ENCODE measurements around the gene RCAN3. TPM values are rescaled to one million over a fixed set of nuclear protein-coding genes. Genes with fewer than 3 reads are reported as not detected.

Gene RCAN3
- total RNA-seq, 1 donor, result 5.1 TPM

GRCh38 chr1:24493785-24494184 is 8.9 kb upstream of the RCAN3 start:
- H3K4me3 ChIP-seq (ENCODE audit: low read depth, low read length), result no peak overlapping the region
- no peak for DNase-seq (ENCODE audit: low read depth)
- TF ChIP-seq CTCF (IDR thresholded peaks at IDR 0.05; ENCODE audit: insufficient read depth, low read length), result no peak

- no peak overlapping the region for H3K4me3 ChIP-seq (ENCODE audit: low read depth, low read length)
- no peak for TF ChIP-seq CTCF (IDR thresholded peaks at IDR 0.05; ENCODE audit: insufficient read depth, low read length)
- no peak for DNase-seq (ENCODE audit: low read depth)
Measured at GRCh38 chr1:24498589-24498988, 4.0 kb upstream of the RCAN3 start.

DNA sequence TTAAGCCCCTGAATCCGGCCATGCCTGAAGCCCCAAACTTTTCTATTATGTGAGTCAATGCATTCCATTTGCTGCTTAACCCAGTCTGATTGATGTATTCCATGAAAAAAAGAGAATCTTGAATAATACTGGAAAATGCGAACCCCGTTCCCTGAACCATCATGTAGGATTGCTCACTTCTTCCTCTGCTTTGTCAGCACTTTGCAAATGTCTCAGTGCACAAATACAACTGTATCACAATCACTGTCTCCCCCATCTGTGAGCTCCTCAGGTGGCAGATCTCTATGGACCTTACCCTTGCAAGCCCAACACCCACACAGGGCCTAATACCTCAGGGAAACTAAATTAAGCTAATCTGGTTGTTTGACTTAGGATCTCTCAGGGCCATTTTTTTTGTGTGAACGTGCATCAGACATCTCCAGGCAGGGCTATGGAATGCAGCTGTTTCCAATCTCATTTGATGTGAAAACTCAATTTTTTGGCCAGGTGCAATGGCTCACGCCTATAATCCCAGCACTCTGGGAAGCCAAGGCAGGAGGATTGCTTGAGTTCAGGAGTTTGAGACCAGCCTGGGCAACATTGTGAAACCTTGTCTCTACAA is 2.1 kb upstream of the RCAN3 start:
- H3K4me3 ChIP-seq (ENCODE audit: low read depth, low read length), result no peak overlapping the region
- TF ChIP-seq CTCF (IDR thresholded peaks at IDR 0.05; ENCODE audit: insufficient read depth, low read length), result no peak
- no peak for DNase-seq (ENCODE audit: low read depth)

- no peak for DNase-seq (ENCODE audit: low read depth)
- no peak overlapping the region for H3K4me3 ChIP-seq (ENCODE audit: low read depth, low read length)
- no peak for TF ChIP-seq CTCF (IDR thresholded peaks at IDR 0.05; ENCODE audit: insufficient read depth, low read length)
Measured at GRCh38 chr1:24501371-24502064, 1.1 kb upstream of the RCAN3 start.

GRCh38 chr1:24502065-24502708 is 449 bp upstream of the RCAN3 start:
- no peak for TF ChIP-seq CTCF (IDR thresholded peaks at IDR 0.05; ENCODE audit: insufficient read depth, low read length)
- H3K4me3 ChIP-seq (ENCODE audit: low read depth, low read length), result peak overlapping the region; percentile 65
- peak; percentile 23 for DNase-seq (ENCODE audit: low read depth)

GRCh38 chr1:24503059-24503751 is 569 bp downstream of the RCAN3 start:
- DNase-seq (ENCODE audit: low read depth), result no peak
- H3K4me3 ChIP-seq (ENCODE audit: low read depth, low read length), result peak overlapping the region; percentile 65

More at GRCh38 chr1:24503059-24503751, 569 bp downstream of the RCAN3 start:
- no peak for TF ChIP-seq CTCF (IDR thresholded peaks at IDR 0.05; ENCODE audit: insufficient read depth, low read length)

Data from fibroblast of the aortic adventitia (primary cell).